Stimulated activated naive CD8-positive, alpha-beta T cell treated with anti-CD3 and anti-CD28 coated beads, Interleukin-15, amount 100 ng/mL, for 72 hours (primary cell): Measurements from ENCODE around the gene SUN1.

Source experiments
- ATAC-seq: fragments of 150-1000 bp; cut with Tn5 transposase; 2 replicates; pipeline ENCODE4 v1.10.0; 2021; ENCODE audit warnings: mild to moderate bottlenecking, moderate library complexity
- DNase-seq, 2 donors: peaks; one replicate each; pipeline ENCODE4 v3.0.0; 2021 to 2022
- H3K27ac Mint-ChIP-seq, 2 donors: one replicate each; pipeline ENCODE4 v1.8.0; 2022; ENCODE audit warnings: mild to moderate bottlenecking in 2 of 2, mixed read lengths in 2 of 2, moderate library complexity in 2 of 2
- H3K27me3 Mint-ChIP-seq: one replicate; pipeline ENCODE4 v1.8.0; 2022; ENCODE audit warnings: mixed read lengths
- H3K4me1 Mint-ChIP-seq: one replicate; pipeline ENCODE4 v1.8.0; 2022; ENCODE audit warnings: mild to moderate bottlenecking, mixed read lengths
- H3K4me3 Mint-ChIP-seq, 2 donors: one replicate each; pipeline ENCODE4 v1.8.0; 2022; ENCODE audit warnings: mild to moderate bottlenecking in 2 of 2, mixed read lengths in 2 of 2, moderate library complexity in 1 of 2
- H3K9me3 Mint-ChIP-seq, 2 donors: one replicate each; pipeline ENCODE4 v1.8.0; 2022; ENCODE audit warnings: mixed read lengths in 2 of 2

The SUN1 gene

DNA sequence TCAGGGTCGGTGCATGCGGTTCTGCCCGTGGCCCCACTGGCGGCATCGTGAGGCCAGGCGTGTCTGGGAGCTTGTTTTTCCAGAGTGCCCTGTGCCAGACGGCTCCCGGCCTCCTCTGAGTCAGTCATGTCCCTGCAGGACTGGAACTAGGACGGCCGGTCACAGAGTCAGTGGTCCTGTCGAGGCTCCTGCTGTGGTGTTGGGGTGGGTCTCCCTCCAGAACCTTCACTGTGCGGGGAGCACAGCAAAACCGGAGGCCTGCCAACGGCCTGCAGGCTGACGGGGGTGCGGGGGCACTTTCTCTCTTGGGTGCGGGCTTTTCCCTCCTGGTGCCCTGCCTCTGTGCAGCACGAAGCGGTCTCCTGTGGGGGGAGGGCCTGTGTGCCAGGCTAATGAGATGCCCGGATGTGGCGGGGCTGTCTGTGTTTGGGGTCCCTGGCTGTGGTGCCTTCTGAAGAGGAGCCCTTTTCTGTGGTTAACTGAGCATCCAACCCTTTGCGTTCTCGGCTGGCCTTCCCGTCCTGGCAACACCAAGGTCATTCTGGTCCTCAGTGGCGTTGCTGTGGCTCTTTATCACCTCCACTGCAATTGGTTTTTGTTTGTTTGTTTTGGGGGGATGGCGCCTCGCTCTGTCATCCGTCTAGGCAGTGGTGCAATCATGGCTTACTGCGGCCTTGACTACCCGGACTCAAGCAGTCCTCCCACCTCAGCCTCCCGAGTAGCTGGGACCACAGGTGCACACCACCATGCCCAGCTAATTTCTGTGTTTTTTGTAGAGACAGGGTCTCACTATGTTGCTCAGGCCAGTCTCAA, 52.1 kb downstream of the SUN1 start:
- Mint-ChIP-seq H3K27me3 (no peaks in the 10 kb centered on the region), H3K4me1 (peaks cover 34% of the 10 kb centered on the region), H3K27ac (peak overlapping the region in 1 of 2 donors; percentile 92), H3K4me3 (no peak overlapping the region), H3K9me3 (no peaks in the 10 kb centered on the region)
- DNase-seq (no peak), ATAC-seq (no peak)

DNA sequence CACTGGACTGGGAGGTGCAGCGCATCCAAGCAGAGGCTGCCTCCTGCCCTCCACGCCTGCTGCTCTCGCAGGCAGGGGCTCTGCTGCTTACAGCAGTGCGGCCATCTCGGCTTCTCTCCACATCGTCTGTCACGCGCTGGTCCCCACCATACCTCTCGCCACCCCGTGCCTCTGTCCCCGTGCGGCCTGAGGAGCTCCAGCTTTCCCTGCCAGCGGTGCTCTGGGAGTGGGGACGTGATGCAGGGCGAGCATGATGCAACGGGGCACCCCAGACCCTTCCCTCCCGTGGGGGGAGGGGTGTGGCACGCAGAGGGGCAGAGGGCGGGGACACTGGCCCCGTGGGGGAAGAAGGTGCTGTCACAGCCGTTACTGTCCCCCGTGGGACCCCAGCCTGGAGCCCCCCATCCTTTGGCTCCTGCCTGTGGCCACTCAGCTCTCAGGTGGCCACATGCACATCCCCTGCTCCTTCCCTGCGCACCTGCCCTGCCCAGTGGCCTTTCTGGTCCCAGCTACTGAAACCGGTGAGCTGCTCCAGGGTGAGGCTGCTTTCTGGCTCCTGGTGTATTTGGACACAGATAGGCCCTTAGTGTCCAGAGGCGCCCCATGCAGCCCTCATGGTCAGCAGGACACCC, 53.1 kb downstream of the SUN1 start:
- DNase-seq (no peak), ATAC-seq (peak; percentile 28)
- H3K4me3 Mint-ChIP-seq, result no peak overlapping the region
- no peaks in the 10 kb centered on the region for H3K9me3 Mint-ChIP-seq
- peaks cover 29% of the 10 kb centered on the region for H3K4me1 Mint-ChIP-seq
- H3K27ac Mint-ChIP-seq, result peak overlapping the region in 1 of 2 donors; percentile 92
- H3K27me3 Mint-ChIP-seq, result no peaks in the 10 kb centered on the region

DNA sequence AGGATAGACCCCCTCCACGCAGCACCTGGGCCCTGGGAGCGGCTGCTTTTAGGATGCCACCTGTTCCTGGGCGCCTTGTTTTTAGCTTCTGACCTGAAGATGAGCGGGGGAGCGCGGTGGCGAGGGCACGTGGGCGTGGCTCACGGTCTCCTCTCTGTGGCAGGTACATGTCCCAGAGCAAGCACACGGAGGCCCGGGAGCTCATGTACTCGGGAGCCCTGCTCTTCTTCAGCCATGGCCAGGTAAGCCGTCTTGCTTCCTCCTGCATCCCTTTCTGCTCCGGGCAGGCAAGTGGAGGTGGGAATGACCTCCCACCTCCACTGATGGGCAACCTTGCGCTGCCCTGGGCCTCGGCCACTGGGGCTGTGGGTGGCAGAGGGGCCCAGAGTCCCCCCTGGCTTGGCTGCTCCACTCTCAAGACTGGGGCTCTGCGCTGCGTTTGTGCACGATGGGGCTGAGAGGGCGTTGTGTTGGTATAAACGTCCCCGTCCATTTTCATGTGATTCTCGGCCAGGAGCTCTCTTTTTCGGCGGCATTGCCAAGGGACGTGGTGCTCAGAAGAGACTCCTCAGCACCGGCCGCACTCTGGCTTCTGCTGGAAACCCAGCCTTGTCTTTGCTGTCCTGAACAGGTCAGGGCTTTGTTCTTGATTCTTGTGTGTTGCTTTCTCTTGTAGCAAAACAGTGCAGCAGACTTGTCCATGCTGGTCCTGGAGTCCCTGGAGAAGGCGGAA, 53.8 kb downstream of the SUN1 start:
- DNase-seq, result no peak
- Mint-ChIP-seq H3K4me1 (peaks cover 29% of the 10 kb centered on the region), H3K27me3 (no peaks in the 10 kb centered on the region), H3K4me3 (no peak overlapping the region), H3K27ac (peak overlapping the region; percentile 48 to 61), H3K9me3 (no peaks in the 10 kb centered on the region)
- ATAC-seq, result no peak

DNA sequence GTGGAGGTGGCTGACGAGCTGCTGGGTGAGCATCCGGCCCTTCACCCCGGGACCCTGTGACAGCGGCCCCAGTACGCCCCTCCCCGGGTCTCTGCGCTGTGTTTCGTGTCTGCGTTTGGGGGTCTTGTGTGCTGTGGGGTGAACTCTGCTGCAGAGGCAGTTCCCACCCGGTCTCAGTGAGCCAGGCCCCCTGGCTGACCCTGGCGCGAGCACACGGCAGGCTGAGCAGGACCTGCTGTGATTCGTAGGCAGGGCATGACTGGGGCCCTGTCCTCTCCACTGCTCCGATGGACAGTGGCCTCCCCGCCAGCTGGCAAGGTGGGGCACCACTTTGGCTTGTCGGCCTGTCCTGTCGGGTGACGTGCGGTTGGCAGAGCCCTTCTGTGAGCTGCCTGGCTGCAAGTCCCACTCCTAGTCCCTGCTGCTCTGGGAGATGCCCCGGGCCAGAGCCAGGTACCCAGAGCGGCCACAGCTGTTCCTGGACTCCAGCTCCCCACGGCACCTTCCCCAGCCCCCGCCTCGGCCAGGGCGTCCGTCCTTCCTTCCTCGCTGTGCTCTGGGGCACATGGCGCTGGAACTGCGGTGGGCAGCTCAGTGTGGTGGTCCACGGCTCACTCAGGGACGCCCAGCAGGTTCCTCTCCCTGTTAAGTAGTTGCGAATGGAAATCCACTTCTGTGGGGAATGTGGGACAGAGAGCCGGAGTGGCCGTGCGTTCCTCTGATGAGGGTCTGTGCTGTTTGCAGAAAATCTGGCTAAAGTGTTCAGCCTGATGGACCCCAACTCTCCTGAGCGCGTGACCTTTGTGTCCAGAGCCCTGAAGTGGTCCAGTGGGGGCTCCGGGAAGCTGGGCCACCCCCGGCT, 54.6 kb downstream of the SUN1 start:
- no peak for ATAC-seq

DNA sequence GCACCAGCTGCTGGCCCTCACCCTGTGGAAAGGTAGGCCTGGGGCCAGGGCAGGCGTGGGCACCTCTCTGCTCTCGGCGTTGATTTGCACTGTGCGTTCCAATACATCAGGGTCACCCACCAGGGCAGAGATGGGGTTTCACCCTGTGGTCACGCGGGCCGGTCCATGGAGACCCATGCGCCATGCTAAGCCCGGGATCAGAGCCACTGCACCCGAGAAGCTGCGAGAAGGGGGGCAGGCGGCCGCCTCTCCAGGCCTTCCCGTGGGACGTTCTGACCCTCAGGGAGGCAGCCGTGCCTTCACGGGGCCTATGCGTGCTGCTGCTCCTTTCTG, 55.2 kb downstream of the SUN1 start:
- H3K4me3 Mint-ChIP-seq, result no peak overlapping the region
- ATAC-seq (no peak), DNase-seq (no peak)
- no peak overlapping the region for H3K27ac Mint-ChIP-seq
- peaks cover 23% of the 10 kb centered on the region for H3K4me1 Mint-ChIP-seq
- H3K27me3 Mint-ChIP-seq, result no peaks in the 10 kb centered on the region
- peaks cover 0 to 1% of the 10 kb centered on the region in 2 donors for H3K9me3 Mint-ChIP-seq

More for the DNA sequence above, 54.6 kb downstream of the SUN1 start:
- Mint-ChIP-seq H3K27me3 (no peaks in the 10 kb centered on the region), H3K4me1 (peaks cover 27% of the 10 kb centered on the region), H3K9me3 (no peaks in the 10 kb centered on the region), H3K4me3 (no peak overlapping the region), H3K27ac (no peak overlapping the region)
- no peak for DNase-seq

DNA sequence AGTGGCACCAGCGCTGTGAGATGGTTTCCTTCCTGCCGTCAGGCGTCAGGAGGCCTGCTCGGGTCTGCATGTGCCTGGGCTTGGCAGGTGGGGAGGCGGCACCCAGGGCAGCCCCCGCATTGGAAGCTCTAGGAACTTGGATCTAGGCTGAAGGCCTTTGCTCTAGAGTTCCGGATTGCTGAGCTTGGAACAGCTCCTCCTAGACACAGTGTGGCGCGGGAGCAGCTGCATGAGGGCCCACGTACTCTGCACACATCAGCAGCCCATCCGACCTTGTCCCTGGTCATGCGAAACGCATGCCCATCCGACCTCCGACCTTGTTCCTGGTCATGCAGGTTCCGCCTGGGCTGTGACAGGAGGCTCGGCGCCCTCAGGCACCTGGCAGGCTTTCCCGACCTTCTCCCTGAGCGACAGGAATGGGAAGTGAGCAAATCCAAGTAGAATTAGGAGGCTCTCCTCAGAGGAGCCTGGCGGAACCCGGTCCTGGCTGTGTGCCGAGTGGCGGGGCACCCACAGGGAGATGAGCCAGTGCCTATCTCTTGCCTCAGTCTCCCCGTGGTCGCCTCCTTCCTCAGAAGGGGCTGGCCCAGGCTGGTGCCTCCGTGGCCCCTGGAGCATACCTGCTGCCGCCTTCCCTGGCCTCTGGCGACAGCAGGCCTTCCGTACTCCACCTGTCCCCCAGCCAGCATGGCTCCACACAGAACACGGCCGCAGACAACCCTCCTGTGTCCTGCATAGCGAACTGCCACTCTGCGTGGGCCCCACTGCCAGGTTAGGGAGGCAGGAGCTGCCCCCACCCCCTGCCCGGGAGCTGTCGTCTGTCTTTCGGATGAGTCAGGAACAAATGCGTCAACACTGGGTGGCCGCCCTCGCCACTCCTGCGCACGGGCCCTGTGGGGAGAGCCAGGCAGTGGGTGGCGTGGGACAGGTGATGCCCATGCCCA, 56.1 kb downstream of the SUN1 start:
- Mint-ChIP-seq H3K9me3 (peaks cover 0 to 10% of the 10 kb centered on the region in 2 donors), H3K27me3 (no peaks in the 10 kb centered on the region), H3K4me3 (no peak overlapping the region), H3K4me1 (peaks cover 15% of the 10 kb centered on the region), H3K27ac (peak overlapping the region in 1 of 2 donors; percentile 77)
- ATAC-seq (no peak), DNase-seq (no peak)

DNA sequence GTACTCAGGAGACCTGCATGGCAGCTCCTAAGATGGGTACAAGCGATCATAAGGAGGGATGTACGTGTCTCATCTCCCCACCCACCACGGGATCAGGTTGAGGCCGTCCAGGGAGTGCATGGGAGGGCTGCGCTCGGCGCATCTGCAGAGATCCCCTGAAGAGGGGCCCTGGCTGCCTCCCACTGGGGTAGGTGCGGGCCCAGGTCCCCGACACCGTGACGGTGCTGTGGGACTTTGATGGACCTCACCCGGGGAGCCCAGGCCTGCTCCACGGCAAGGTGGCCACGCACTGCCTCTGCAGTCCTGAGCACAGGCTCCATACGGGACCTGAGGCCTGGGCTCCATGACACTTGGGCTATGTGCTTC, 56.7 kb downstream of the SUN1 start:
- Mint-ChIP-seq H3K9me3 (peaks cover 0 to 14% of the 10 kb centered on the region in 2 donors), H3K4me1 (peaks cover 13% of the 10 kb centered on the region), H3K27ac (peak overlapping the region in 1 of 2 donors; percentile 63), H3K4me3 (no peak overlapping the region), H3K27me3 (no peaks in the 10 kb centered on the region)
- DNase-seq (no peak), ATAC-seq (peak; percentile 24)

DNA sequence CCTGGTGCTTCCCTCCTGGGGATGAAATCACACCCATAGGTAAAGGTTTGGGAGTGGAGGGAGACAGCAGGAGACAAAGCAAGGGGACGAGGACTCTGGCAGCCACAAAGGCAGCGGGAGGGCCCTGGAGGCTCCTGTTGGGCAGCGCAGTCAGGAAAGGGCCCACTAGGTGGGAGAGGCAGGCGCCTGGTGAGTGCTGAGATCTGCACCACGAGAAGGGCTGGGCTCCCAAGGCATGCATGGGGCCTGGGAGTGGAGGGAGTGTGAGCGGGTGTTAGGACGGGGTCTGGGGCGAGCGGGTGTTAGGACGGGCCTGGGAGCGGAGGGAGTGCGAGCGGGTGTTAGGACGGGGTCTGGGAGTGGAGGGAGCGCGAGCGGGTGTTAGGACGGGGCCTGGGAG, 57.1 kb downstream of the SUN1 start:
- ATAC-seq, result no peak
- no peak for DNase-seq
- H3K4me1 Mint-ChIP-seq, result peaks cover 13% of the 10 kb centered on the region
- peaks cover 0 to 14% of the 10 kb centered on the region in 2 donors for H3K9me3 Mint-ChIP-seq
- no peaks in the 10 kb centered on the region for H3K27me3 Mint-ChIP-seq
- peak overlapping the region in 1 of 2 donors; percentile 63 for H3K27ac Mint-ChIP-seq
- no peak overlapping the region for H3K4me3 Mint-ChIP-seq

DNA sequence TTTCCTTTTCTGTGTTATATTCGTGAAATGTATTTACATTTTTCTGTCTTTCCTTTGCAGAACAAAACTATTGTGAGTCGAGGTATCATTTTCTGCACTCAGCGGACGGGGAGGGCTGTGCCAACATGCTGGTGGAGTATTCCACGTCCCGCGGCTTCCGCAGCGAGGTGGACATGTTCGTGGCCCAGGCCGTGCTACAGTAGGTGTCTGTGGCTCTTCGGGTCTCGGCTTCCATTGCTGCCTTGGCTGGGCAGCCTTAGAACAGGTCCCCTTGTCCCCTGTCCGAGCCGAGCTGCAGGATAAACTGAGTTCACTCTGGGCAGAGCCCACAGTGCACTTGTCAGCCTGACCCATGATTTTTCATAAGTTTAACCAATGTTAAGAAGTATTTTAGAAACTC, 58.6 kb downstream of the SUN1 start:
- ATAC-seq (no peak), DNase-seq (no peak)
- H3K27ac Mint-ChIP-seq, result peak overlapping the region in 1 of 2 donors; percentile 82
- H3K27me3 Mint-ChIP-seq, result no peaks in the 10 kb centered on the region
- peaks cover 4% of the 10 kb centered on the region for H3K4me1 Mint-ChIP-seq
- peaks cover 0 to 14% of the 10 kb centered on the region in 2 donors for H3K9me3 Mint-ChIP-seq
- H3K4me3 Mint-ChIP-seq, result no peak overlapping the region

DNA sequence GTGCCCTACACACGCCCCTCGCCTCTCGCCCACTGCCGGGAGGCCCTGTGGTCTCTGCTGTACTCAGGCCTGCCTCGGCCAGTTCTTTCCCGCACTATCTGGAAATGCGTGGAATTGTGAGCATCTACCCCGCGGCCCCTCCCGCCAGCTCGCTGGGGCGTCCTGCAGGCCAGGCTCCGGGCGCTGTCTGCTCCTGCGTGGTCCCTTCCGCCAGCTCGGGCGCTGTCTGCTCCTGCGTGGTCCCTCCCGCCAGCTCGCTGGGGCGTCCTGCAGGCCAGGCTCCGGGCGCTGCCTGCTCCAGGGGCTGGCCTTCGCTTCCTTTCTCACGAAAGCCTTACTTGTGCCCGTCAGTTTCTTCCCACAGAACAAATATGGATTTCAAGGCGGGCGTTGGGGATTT, 59.0 kb downstream of the SUN1 start:
- Mint-ChIP-seq H3K27ac (no peak overlapping the region), H3K4me1 (peaks cover 4% of the 10 kb centered on the region), H3K9me3 (peaks cover 0 to 14% of the 10 kb centered on the region in 2 donors), H3K27me3 (no peaks in the 10 kb centered on the region), H3K4me3 (no peak overlapping the region)
- no peak for ATAC-seq
- DNase-seq, result no peak

DNA sequence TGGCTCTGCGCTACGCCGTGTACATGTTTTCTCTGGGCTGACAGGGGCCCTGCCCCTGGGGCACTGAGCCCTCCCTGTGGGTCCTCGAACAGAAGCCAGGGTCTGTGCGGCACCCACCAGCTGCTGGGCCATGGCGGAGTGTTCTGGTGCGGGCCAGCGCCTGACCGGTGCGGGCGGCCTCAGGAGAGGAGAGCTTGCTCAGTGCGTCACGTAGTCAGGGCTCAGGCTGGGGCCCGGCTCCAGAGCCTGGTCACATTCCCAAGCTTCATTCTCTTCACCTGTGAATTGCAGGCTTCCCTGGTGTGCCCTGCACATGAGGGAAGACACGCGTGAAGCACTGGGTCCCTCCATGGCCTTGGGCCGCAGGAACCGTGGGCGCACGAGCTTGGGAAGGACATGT, 59.5 kb downstream of the SUN1 start:
- Mint-ChIP-seq H3K9me3 (peaks cover 0 to 14% of the 10 kb centered on the region in 2 donors), H3K4me3 (no peak overlapping the region), H3K27ac (no peak overlapping the region), H3K27me3 (no peaks in the 10 kb centered on the region), H3K4me1 (peaks cover 4% of the 10 kb centered on the region)
- ATAC-seq, result no peak
- no peak for DNase-seq

DNA sequence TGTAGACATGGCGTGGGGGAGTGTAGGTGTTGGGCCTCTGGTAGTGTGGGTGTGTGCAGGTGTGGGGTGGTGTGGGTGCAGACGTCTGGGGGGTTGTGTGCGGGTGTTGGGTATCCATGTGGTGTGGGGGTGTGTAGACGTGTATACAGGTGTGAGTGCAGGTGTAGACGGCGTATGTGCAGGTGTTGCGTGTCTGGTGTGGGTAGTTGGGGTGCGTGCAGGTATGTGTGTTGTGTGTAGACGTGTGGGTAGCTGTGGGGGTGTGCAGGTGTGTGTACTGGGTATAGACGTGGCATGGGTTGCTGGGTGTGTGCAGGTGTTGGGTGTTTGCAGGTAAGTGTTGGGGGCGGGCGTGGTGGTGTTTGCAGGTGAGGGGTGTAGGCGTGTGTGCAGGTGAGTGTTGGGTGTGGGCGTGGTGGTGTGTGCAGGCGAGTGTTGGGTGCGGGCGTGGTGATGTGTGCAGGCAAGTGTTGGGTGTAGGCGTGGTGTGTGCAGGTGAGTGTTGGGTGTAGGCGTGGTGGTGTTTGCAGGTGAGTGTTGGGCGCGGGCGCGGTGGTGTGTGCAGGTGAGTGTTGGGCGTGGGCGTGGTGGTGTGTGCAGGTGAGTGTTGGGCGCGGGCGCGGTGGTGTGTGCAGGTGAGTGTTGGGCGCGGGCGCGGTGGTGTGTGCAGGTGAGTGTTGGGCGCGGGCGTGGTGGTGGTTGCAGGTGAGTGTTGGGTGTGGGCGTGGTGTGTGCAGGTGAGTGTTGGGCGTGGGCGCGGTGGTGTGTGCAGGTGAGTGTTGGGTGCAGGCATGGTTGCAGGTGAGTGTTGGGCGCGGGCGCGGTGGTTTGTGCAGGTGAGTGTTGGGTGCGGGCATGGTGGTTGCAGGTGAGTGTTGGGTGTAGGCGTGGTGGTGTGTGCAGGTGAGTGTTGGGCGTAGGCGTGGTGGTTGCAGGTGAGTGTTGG, 60.6 kb downstream of the SUN1 start:
- ATAC-seq (peak; percentile 3), DNase-seq (no peak)
- H3K27ac Mint-ChIP-seq, result peak overlapping the region; percentile 58 to 90
- no peaks in the 10 kb centered on the region for H3K27me3 Mint-ChIP-seq
- peaks cover 4% of the 10 kb centered on the region for H3K4me1 Mint-ChIP-seq
- no peak overlapping the region for H3K4me3 Mint-ChIP-seq
- peaks cover 0 to 14% of the 10 kb centered on the region in 2 donors for H3K9me3 Mint-ChIP-seq

DNA sequence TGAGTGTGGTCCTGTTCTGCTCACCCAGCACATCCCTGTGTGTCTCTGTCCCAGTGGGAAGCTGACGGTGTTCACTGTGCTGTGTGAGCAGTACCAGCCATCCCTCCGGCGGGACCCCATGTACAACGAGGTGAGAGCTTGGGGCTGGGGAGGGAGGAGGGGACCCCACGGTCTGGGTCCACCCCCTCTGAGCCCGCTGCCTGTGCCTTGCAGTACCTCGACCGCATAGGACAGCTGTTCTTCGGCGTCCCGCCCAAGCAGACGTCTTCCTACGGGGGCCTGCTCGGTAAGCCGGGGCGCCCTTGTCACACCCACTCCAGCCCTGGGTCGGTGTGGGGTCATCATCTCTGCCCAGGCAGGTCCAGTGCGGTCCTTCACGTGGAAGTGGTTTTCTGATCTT, 61.4 kb downstream of the SUN1 start:
- Mint-ChIP-seq H3K27ac (peak overlapping the region in 1 of 2 donors; percentile 90), H3K27me3 (no peaks in the 10 kb centered on the region)

More for the DNA sequence above, 61.4 kb downstream of the SUN1 start:
- no peak for DNase-seq
- H3K4me3 Mint-ChIP-seq, result no peak overlapping the region
- peak; percentile 18 for ATAC-seq
- H3K9me3 Mint-ChIP-seq, result peaks cover 0 to 14% of the 10 kb centered on the region in 2 donors
- H3K4me1 Mint-ChIP-seq, result peaks cover 3% of the 10 kb centered on the region
